GM19035 (cell line): ENCODE results near the gene MRPL3.
"Not testable (repeated sequence)": the region's sequence is repeated elsewhere in the genome, so short reads cannot be mapped to it uniquely, and the experiment has no call there.

Experiments used
- ATAC-seq: cut with Tn5 transposase; IDR thresholded peaks from one replicate; pipeline ENCODE4 v1.9.1; 2021; ENCODE audit not compliant: unreplicated experiment

The MRPL3 gene

DNA sequence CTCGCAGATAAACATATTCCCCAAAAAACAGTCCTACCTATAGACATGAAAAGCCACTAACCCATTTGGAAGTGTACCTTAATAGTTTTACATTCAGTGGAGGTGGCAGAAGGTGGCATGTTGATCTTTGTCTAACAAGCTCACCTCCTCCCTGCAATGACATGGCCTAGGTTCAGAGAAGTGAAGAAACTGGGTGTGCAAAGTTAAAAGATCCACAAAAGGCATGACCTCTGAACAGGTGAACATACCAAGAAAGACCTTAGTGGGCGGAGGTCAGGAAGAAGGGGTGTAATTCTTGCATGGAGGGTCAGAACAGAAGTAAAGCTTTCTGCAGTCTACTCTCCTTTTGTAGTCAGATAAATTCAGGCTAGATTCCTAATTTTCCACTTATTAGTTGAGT lies 822 bp downstream of the MRPL3 start:
- no peak for ATAC-seq

DNA sequence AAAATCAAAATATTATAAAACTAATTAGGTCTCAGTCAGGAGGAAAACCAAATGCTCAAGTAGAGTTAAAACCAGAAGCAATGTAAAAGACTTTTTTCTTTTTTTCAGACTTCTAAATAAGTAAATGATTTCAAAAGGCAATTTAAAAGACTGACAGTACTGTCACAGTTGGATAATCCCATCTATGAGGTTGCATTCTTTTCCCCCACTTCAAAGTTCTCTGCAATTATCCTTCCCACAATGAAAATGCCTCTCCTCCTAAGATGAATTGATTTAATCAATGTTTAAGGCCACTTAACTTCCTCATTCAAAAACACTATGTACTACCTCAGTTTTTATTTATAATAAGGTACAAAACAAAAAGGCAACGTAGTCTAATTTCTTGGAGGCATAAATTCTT lies 8.1 kb downstream of the MRPL3 start:
- no peak for ATAC-seq

DNA sequence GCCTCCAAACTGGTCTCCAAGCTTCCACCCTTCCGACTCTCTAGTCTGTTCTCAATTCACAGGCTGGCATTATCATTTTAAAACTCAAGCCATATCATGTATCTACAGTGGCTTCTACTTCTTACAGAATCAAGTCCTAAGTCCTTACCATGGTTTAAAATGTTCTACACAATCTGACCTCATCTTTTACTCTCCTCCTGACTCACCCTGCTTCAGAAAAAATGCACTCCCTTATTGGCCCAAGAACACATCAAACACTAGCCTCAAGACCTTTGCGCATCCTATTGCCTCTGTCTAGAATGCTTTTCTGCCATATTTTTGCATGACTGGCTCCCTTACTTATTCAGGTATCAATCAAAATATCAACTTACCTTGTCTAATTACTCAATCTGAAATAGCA lies 11.0 kb downstream of the MRPL3 start:
- ATAC-seq: no peak

DNA sequence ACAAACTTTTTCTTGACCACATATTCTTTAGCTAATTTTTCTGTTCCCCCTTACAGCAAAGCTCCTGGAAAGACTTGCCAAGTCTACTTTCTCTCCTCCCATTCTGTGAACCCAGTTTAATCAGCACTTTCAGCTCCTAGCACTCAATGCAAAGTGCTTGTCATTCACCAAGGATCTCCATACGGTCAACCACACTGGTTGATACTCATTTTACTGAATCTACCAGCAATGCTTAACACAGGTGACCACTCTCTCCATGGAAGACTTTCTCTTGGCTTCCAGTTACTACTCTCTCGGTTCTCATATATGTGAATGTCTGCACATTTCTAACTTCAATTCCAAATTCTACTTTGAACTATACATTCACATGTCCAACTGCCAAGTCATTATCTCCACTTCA lies 11.7 kb downstream of the MRPL3 start:
- no peak for ATAC-seq

DNA sequence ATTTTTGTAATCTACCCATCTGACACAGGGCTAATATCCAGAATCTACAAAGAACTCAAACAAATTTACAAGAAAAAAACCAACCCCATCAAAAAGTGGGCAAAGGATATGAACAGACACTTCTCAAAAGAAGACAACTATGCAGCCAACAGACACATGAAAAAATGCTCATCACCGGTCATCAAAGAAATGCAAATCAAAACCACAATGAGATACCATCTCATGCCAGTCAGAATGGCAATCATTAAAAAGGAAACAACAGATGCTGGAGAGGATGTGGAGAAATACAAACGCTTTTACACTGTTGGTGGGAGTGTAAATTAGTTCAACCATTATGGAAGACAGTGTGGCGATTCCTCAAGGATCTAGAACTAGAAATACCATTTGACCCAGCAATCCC lies 16.2 kb downstream of the MRPL3 start:
- ATAC-seq: not testable (repeated sequence)

DNA sequence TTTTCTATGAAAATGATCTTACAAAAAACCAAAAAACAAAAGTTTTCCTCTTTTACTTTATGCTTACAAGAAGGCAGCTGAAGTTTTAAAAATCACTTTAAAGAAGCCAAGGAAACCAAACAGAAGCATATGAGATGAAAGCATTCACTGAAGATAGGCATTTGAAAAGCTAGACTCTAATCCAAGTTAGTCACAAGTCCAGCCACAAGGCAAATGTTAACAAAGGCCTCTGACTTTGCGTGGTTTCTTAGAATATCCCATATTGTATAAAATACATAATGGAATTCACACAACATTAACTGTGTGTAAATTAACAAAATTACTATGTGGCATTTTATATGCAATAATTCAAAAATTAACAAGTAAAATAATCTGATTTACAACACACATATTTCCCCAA lies 17.7 kb downstream of the MRPL3 start:
- no peak for ATAC-seq

DNA sequence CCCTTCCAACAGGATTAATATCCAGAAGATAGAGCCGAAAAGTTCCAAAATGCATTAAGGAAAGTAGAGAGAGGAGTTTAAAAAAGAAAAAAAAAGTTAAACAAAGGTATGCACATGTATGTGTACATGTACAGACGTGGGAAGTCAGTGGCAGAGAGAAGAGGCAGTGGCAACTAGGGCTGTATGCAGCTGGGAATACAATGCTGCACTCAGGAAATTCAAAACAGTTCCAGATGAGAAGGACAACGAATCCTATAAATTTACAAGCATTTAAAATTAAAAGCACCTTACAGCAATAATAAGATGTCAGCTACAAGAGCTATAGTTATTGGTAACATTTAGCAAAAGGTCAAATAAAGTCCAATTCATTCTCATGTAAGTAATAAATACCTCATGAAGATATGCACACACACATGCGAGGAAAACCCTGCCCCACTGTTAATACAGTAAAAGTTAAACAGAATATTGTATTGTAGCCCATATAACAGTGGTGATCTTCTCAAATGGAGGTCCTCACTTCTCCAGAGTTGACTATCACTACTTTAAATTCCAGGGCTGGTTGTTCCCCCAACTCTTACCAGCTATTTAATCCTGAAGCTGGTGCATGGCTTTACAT lies 18.2 kb downstream of the MRPL3 start:
- ATAC-seq: no peak

DNA sequence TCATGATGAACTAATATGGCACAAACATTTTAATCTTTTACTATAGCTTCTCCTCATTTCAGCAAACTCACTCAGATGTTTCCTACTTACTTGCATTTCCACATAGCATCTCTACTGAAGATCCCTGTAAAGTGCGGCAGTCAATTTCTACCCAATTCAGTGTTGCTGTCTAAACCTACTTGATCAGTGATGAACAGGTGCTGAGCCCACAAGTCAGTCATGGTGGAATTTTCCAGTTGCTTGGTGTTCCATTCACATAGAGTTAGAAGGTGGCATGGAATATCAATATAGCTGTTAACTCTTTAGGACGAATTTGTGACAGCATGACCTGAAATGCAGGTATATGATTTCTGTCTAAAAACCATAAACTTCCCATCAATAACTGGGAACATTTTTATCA lies 22.7 kb downstream of the MRPL3 start:
- no peak for ATAC-seq

DNA sequence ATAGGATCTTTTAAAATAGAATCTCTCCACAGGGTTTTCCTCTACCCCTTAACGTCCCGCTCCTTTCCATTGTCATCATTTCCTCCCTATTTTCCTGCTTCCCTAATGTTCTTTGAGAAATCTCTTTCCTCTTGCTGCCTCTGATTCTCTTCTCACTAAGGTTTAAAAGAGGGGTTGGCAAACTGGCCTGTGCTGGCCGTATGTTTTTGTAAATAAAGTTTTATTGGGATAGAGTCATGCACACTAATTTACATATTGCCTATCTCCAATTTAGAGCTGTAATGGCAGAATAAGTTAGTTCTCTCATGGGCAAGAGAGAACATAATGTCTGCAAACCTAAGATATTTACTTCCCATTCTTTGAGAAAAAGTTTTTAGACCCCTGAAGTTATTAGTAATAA lies 25.0 kb downstream of the MRPL3 start:
- no peak for ATAC-seq

DNA sequence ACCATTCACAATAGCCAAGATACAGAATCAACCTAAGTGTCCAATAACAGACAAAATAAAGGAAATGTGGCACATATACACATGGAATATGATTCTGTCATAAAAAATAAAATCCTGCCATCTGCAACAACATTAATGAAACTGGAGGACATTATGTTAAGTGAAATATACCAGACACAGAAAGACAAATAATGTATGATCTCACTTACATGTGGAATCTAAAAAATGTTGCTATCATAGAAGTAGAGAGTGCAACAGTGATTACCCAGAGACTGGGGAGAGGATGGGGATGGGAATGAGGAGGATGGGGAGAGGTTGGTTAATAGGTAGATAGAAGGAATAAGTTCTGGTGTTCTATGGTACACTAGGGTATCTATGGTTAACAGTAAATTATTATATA lies 28.7 kb downstream of the MRPL3 start:
- ATAC-seq: no peak

DNA sequence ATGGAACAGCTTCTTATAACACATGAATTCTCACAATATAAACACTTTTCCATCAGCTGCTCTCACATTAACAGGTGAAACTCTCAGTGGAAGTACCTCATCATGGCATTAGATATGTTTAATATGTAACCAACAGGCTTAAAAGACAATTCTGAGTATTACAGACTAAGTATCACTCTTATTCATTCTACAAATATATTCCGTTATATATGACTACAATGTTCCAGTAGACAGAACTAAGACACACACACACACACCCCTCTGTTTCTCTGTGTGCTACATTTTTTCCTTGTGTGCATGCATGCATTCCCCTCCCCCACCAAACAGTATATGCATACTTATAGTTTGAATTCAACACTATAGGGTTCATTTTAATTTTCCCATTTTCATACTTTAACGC lies 32.4 kb downstream of the MRPL3 start:
- no peak for ATAC-seq

DNA sequence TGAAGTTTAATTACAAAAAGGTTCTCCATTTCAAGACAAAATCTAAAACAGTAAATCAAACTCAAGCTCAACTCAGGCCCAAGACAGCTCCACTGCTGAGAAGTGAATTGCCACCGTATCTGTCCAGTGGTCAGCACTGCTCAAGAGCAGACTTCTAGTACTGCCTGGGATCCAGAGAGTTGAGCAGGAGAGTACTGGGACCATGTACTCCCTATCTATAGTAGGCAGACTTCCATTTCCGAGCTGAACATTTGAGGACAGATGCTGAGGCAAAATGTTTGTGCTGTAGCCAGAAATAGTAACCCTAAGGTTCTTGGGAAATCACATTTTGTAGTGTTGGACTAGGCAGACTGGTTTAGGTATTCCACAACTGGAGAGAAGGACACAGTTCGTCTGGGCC lies 44.1 kb downstream of the MRPL3 start:
- no peak for ATAC-seq

DNA sequence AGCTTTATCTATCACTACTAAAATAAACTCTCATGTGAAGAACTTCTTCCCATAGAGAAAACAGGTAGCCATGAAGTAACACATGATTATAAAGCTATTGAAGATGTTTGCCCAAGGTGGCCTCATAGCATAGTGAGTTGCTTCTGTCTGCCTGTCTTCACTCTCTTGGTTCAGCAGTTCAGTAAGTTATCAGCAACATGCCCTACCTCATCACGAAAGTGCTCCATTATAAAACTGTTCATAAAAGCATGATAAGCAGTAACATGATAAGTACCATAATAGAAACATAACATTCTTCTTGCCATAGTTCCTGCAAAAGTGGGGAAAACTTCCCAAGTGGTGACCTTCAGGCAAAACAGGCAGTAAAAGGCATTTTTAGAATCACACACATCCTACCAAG lies 45.6 kb downstream of the MRPL3 start:
- ATAC-seq: no peak

DNA sequence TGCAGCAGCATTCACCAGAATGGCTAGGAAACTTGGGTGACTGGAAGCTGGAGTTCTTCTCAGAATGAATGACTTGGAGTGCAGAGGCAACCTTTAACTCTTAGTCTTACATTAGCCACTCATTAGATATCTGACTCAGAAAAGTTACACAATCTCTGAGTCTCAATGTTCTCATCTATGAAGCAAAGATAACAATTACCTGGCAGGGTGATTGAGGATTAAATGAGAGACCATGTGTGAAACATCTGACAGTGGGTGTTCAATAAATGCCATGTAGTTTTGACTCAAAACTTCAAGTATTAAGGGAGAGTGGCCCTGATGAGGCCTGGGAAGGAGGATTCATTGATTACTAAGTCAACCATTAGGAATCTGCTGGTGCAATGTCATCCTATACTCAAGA lies 48.3 kb downstream of the MRPL3 start:
- no peak for ATAC-seq

DNA sequence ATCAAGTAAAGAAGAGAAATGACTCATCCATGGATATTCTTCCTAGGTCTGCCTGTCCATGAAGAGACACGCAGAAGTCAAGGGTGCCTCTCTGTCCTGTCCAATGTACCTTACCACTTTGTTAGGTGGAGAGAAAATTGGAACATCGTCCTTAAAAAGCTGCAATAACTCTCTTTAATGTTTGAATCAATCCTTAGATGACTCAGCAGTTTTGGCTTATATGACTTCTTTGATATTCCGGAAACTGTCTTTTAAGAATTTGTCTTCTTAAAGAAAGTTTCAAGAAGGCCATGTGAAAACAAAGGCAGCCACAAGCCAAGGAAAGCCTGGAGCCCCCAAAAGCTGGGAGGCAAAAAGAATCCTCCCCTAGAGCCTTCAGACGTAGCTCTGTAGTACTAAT lies 49.2 kb downstream of the MRPL3 start:
- ATAC-seq: no peak

DNA sequence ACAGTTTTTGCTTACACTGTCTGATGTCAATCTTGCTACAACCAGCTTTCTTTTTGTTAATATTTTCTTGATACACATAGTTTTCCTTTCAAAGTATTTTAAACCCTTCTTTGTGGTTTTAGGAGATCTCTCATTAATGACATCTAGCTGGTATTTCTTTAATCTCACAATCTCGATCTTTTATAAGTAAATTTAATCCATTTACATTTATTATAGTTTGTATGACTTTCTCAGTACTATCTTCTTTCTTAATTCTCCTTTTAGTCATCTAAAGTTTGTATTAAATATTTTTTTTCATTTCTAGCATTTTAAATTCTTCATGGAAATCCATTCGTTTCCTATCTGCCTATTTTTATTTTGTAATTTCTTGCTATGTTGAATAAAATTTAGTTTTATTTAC lies 55.4 kb downstream of the MRPL3 start:
- no peak for ATAC-seq

DNA sequence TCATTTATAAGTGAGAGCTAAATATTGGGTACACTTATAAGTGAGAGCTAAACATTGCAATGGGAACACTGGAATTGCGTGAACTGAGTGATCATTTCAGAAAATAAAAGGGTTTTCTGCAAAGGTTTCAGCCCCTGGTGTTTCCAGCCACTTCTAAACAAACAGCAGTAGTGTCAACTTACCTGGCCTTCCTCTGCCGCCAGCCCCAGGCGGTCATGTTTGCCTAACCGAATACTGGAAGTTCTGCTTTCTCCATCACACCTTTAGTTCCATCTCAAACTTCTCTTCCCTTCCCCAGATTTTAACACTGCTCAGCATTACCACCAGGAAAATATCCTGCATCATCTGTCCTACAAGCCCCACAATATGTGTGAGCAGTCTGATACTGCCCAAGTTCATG lies 58.6 kb downstream of the MRPL3 start:
- no peak for ATAC-seq

DNA sequence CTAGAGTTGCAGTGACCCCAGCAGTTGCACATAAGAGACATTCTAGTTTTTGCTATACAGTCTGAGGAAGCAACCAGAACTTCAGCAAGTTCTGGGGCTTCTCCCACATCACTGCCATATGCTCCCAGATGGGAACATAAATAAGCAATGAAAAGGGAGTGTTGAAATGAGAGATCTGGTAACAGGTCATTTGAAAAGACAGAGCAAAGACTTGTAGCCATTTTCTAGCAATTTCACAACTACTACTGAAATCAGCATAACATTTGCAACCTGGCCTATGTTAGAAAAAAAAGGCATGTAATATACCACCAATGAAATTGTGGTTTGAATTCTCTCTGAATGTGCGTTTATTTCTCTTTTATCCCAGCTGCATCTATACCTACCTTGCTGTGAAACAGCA lies 63.7 kb downstream of the MRPL3 start:
- ATAC-seq: no peak

DNA sequence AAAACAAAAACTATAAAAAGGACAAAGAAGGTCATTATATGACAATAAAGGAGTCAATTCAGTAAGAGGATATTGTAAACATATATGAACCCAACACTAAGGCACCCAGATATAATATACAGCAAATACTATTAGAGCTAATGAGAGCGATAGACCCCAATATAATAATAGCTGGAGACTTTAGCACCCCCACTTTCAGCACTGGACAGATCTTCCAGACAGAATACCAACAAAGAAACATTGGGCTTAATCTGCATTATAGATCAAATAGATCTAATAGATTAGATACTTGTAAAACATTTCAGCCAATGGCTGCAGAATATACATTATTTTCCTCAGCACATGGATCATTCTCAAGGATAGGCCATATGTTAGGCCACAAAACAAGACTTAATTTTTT lies 67.8 kb downstream of the MRPL3 start:
- no peak for ATAC-seq

DNA sequence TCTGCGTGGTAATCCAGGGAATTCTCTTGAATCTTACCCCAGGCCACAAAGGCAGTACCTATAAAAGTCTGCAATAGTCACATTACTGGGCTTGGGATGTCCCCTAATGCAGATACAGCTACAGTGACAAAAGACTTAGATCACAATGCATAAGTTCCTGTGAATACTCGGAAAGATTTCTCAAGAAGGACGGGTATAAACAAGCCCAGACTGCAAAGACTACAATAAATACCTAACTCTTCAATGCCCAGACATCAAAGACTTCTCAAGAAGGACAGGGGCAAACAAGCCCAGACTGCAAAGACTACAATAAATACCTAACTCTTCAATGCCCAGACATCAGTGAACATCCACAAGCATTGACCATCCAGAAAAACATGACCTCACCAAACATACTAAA lies 70.3 kb downstream of the MRPL3 start:
- no peak for ATAC-seq

DNA sequence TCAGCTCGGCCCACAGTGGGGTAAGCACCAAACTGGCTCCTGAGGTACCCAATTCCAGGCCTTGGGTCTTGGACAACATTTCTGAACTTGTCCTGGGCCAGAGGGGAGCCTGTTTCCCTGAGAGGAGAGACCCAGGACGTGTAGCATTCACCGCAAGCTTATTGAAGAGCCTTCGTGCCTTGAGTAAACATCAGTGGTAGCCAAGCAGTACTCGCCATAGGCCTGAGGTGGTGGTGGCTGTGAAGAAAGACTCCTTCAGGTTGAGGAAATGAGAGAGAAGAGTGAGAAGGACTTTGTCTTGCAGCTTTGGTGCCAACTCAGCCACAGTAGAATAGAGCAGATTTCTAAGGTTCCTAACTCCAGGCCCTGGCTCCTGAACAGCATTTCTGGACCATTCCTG lies 71.0 kb downstream of the MRPL3 start:
- ATAC-seq: no peak

DNA sequence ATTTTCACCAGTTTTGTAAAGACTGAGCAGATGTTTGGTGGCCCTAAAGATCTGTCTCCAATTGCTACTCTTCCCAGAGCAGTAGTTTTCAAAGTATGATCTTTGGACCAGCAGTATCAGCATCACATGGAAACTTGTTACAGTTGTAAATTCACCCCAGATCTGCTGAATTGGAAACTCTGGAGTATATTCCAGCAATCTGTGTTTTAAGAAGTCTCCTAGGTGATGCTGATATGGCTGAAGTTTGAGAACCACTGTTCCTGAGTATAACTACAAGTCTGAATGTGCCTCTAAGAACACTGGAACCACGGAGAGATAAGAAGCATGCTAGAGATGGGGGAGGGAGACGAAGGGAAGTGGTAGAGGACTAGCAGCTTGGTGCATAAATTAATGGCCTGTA lies 75.5 kb downstream of the MRPL3 start:
- ATAC-seq: no peak

DNA sequence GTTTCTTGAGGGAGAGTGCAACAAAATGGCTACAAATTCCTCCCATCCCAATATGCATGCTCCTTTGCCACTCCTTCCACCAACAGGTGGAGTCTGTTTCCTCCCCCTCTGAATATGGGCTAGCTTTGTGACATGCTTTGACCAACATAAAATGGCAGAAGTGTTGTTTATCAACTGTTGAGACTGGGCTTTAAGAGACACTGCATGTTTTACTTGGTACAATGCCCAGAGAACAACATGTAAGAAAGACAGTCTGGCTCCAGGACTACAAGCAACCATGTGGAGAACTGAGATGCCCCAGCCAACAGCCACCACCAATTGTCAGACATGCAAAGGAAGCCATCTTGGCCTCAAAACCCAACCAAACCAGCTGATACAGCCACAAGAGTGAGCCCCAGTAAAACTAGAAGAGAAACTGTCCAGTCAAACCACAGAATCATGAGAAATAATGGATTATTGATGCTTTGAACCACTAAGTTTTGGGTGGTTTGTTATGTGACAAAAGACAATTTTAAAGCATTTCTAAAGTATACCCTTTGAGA lies 80.7 kb downstream of the MRPL3 start:
- no peak for ATAC-seq

DNA sequence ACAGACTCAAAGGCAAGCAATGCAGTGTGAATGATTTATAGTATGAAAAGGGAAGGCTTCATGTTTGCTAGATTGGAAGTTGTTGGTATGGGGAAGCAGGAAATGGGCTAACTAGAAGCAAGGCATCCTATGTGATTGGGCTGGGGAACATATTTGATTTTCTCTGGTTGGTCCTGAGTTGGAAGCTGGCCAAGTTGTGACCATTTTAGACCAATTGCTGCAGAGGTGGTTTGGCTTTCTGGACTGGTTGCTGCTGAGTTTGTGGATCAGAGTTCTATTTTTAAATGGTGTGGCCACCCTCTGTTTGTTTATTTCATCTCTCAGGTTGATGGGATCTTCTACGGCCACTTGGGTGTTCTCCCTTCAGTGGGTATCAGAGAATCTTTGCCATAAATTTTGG lies 81.5 kb downstream of the MRPL3 start:
- no peak for ATAC-seq
